Keratinocyte (primary cell): ENCODE results near the gene AKAP10. TPM values are rescaled to one million over a fixed set of nuclear protein-coding genes. Genes with fewer than 3 reads are reported as not detected.

ENCODE experiments used
- DNase-seq: peaks from one replicate; pipeline ENCODE4 v3.0.0-alpha.2; 2011; ENCODE audit warnings: low read depth, missing footprints, low spot score
- FAIRE-seq: peaks from 2 replicates; lab custom pipeline; 2011; peaks lifted over from hg19 to GRCh38; lab: Jason Lieb, UNC
- H2AFZ ChIP-seq: 2 replicates; pipeline ENCODE4 v1.6.0; 2012; ENCODE audit warnings: low read length, control low read depth, inconsistent platforms; ENCODE audit not compliant: control insufficient read depth
- H3K27ac ChIP-seq: 2 replicates; pipeline ENCODE4 v1.5.1; 2011; ENCODE audit warnings: low read length; ENCODE audit not compliant: control insufficient read depth, insufficient read depth
- H3K27me3 ChIP-seq: 3 replicates; pipeline ENCODE4 v1.6.0; 2011; ENCODE audit warnings: low read length; ENCODE audit not compliant: control insufficient read depth, insufficient read depth; ENCODE audit errors: extremely low read depth
- H3K36me3 ChIP-seq, 2 experiments: 2 replicates in 1 of 2; 3 replicates in 1 of 2; pipeline ENCODE4 v1.5.1; 2011; ENCODE audit warnings: low read length in 2 of 2, mild to moderate bottlenecking in 1 of 2; ENCODE audit not compliant: control insufficient read depth in 2 of 2, insufficient read depth in 2 of 2; ENCODE audit errors: extremely low read depth in 1 of 2
- H3K4me1 ChIP-seq: 3 replicates; pipeline ENCODE4 v1.5.1; 2011; ENCODE audit warnings: low read length; ENCODE audit not compliant: control insufficient read depth, insufficient read depth; ENCODE audit errors: extremely low read depth
- H3K4me2 ChIP-seq: 3 replicates; pipeline ENCODE4 v1.6.0; 2011; ENCODE audit warnings: low read depth, low read length; ENCODE audit not compliant: control insufficient read depth, insufficient read depth; ENCODE audit errors: extremely low read depth
- H3K4me3 ChIP-seq, 3 experiments: fragments of 200-600 bp in 1 of 3; sonication (generic) in 1 of 3; 2 replicates in 2 of 3; 3 replicates in 1 of 3; pipeline ENCODE4 v1.5.1; 2011 to 2016; ENCODE audit warnings: low read length in 3 of 3, mild to moderate bottlenecking in 3 of 3, control low read depth in 2 of 3, inconsistent platforms in 1 of 3, low read depth in 1 of 3, mixed read lengths in 1 of 3, mixed run types in 1 of 3, moderate library complexity in 1 of 3; ENCODE audit not compliant: control insufficient read depth in 2 of 3, insufficient read depth in 2 of 3; ENCODE audit errors: extremely low read depth in 1 of 3
- H3K79me2 ChIP-seq: 2 replicates; pipeline ENCODE4 v1.6.0; 2012; ENCODE audit warnings: low read length; ENCODE audit not compliant: control insufficient read depth, insufficient read depth
- H3K9ac ChIP-seq: 3 replicates; pipeline ENCODE4 v1.6.0; 2011; ENCODE audit warnings: low read length; ENCODE audit not compliant: control insufficient read depth, insufficient read depth; ENCODE audit errors: extremely low read depth
- H3K9me1 ChIP-seq: 3 replicates; pipeline ENCODE4 v1.6.0; 2011; ENCODE audit warnings: low read length; ENCODE audit not compliant: control insufficient read depth, insufficient read depth; ENCODE audit errors: extremely low read depth
- H3K9me3 ChIP-seq: 2 replicates; pipeline ENCODE4 v1.5.1; 2012; ENCODE audit warnings: low read depth, low read length; ENCODE audit not compliant: control insufficient read depth
- H4K20me1 ChIP-seq: 3 replicates; pipeline ENCODE4 v1.6.0; 2011; ENCODE audit warnings: low read length; ENCODE audit not compliant: control insufficient read depth, insufficient read depth; ENCODE audit errors: extremely low read depth
- CTCF ChIP-seq, 3 experiments: IDR thresholded peaks in 1 of 3; conservative IDR thresholded peaks in 1 of 3; optimal IDR thresholded peaks in 1 of 3; 2 replicates in 2 of 3; 3 replicates in 1 of 3; pipeline versions ENCODE3 to v1.5.1; 2011; ENCODE audit warnings: low read length in 3 of 3, mild to moderate bottlenecking in 3 of 3, moderate library complexity in 2 of 3, control low read depth in 1 of 3, inconsistent platforms in 1 of 3; ENCODE audit not compliant: insufficient read depth in 2 of 3; ENCODE audit errors: extremely low read depth in 1 of 3
- EZH2 ChIP-seq: IDR thresholded peaks from one replicate; pipeline ENCODE4 v1.6.1; 2012; ENCODE audit warnings: inconsistent platforms, mild to moderate bottlenecking, low read length, moderate library complexity
- dilution Hi-C: fragments of 300-500 bp; cut with MboI; formaldehyde crosslinking; loops from one replicate; pipeline ENCODE4 v1.7.0; 2020; ENCODE audit warnings: low sequenced_read_pairs; ENCODE audit not compliant: extremely low pct_ligation_motif_present
- polyA plus RNA-seq, 5 experiments: library from polyadenylated mRNA; depleted of rRNA in 3 of 5; stranded (reverse) in 3 of 5; stranded (forward) in 1 of 5; unstranded in 1 of 5; fragments of >200 nt; gene quantifications; 1 replicate in 1 of 5; 2 replicates in 3 of 5; 3 replicates in 1 of 5; pipeline versions ENCODE4 v1.2.1 to v1.2.3, GENCODE V29; 2011 to 2012; ENCODE audit warnings: missing spikeins in 2 of 5, low read depth in 1 of 5, low replicate concordance in 1 of 5

Gene AKAP10
- polyA plus RNA-seq, 1 donor (not counting 4 experiments of a cell fraction or from before 2014, with no cell fraction given) = 30.8 TPM

GRCh38 chr17:19876529-19877161 lies 101.0 kb downstream of the AKAP10 start:
- Histone ChIP-seq H3K9ac (no peak overlapping the region), H3K4me3 (no peak overlapping the region), H3K4me1 (no peaks in the 10 kb centered on the region), H4K20me1 (no peaks in the 10 kb centered on the region), H3K4me2 (no peak overlapping the region), H3K79me2 (no peaks in the 10 kb centered on the region), H3K9me3 (no peaks in the 10 kb centered on the region), H2AFZ (no peak overlapping the region), H3K27me3 (peaks cover 4% of the 10 kb centered on the region), H3K36me3 (no peaks in the 10 kb centered on the region), H3K9me1 (no peaks in the 10 kb centered on the region), H3K27ac (no peak overlapping the region)
- TF ChIP-seq CTCF (optimal IDR thresholded peaks at IDR 0.05 in 1 of 3, IDR thresholded peaks at IDR 0.05 in 1 of 3, conservative IDR thresholded peaks at IDR 0.05 in 1 of 3; ENCODE audit: extremely low read depth in 1 of 3, insufficient read depth in 2 of 3, low read length in 3 of 3) = no peak
- TF ChIP-seq EZH2 = no peak
- no peak for DNase-seq
- FAIRE-seq = no peak
- dilution Hi-C loops = no loop called here

GRCh38 chr17:19874256-19874655 lies 103.4 kb downstream of the AKAP10 start:
- Histone ChIP-seq H3K27ac (no peak overlapping the region), H4K20me1 (no peaks in the 10 kb centered on the region), H3K79me2 (no peaks in the 10 kb centered on the region), H2AFZ (no peak overlapping the region), H3K4me1 (no peaks in the 10 kb centered on the region), H3K9me1 (no peaks in the 10 kb centered on the region), H3K27me3 (peaks cover 4% of the 10 kb centered on the region), H3K4me3 (no peak overlapping the region), H3K4me2 (no peak overlapping the region), H3K9me3 (no peaks in the 10 kb centered on the region), H3K9ac (no peak overlapping the region), H3K36me3 (no peaks in the 10 kb centered on the region)
- no peak for FAIRE-seq
- dilution Hi-C loops = no loop called here
- DNase-seq = no peak
- TF ChIP-seq CTCF (optimal IDR thresholded peaks at IDR 0.05 in 1 of 3, IDR thresholded peaks at IDR 0.05 in 1 of 3, conservative IDR thresholded peaks at IDR 0.05 in 1 of 3; ENCODE audit: extremely low read depth in 1 of 3, insufficient read depth in 2 of 3, low read length in 3 of 3) = no peak
- no peak for TF ChIP-seq EZH2
